Measurements from ENCODE around the gene POLR3G.

GRCh38 chr5:90476391-90476790 lies 1.7 kb downstream of the POLR3G start:
- TF ChIP-seq CTCF (IDR thresholded peaks at IDR 0.05): no peak
- TF ChIP-seq POLR2A (IDR thresholded peaks at IDR 0.05): no peak

Measured in heart left ventricle (tissue), 13 donors.